Neural crest cell (in vitro differentiated cells): ENCODE measurements around the gene ADGRL2. TPM values are rescaled to one million over a fixed set of nuclear protein-coding genes. Genes with fewer than 3 reads are reported as not detected.

ENCODE experiments used
- DNase-seq: peaks from one replicate; pipeline ENCODE4 v3.0.0; 2021; ENCODE audit warnings: low read depth, mixed read lengths, low spot score
- H3K27ac Mint-ChIP-seq: one replicate; pipeline ENCODE4 v1.8.0; 2021; ENCODE audit warnings: mild to moderate bottlenecking, mixed read lengths; ENCODE audit not compliant: unreplicated experiment
- H3K27me3 Mint-ChIP-seq: 2 replicates; pipeline ENCODE4 v1.8.0; 2021; ENCODE audit warnings: low read depth, mild to moderate bottlenecking, mixed read lengths
- H3K36me3 Mint-ChIP-seq: 2 replicates; pipeline ENCODE4 v1.8.0; 2021; ENCODE audit warnings: low read depth, mild to moderate bottlenecking, mixed read lengths
- H3K4me1 Mint-ChIP-seq: 2 replicates; pipeline ENCODE4 v1.8.0; 2021; ENCODE audit warnings: mixed read lengths
- H3K4me3 Mint-ChIP-seq: one replicate; pipeline ENCODE4 v1.8.0; 2021; ENCODE audit warnings: mild to moderate bottlenecking, mixed read lengths
- H3K9me3 Mint-ChIP-seq: 2 replicates; pipeline ENCODE4 v1.8.0; 2021; ENCODE audit warnings: mixed read lengths
- CTCF ChIP-seq: fragments of 200-600 bp; sonication (generic); conservative IDR thresholded peaks from 2 replicates; pipeline ENCODE4 v1.5.0; 2021; ENCODE audit warnings: antibody characterized with exemption, mild to moderate bottlenecking
- total RNA-seq: library from RNA; stranded (reverse); gene quantifications from 2 replicates; pipeline ENCODE4 v1.2.1, GENCODE V29; 2021

Gene ADGRL2
- total RNA-seq, 1 donor from 2014 or later, result 170 TPM

- Mint-ChIP-seq H3K27ac (no peak overlapping the region), H3K27me3 (no peaks in the 10 kb centered on the region), H3K9me3 (peaks cover 3% of the 10 kb centered on the region), H3K36me3 (no peaks in the 10 kb centered on the region), H3K4me3 (no peak overlapping the region), H3K4me1 (peaks cover 14% of the 10 kb centered on the region)
- no peak for DNase-seq
- TF ChIP-seq CTCF, result no peak
Observed at GRCh38 chr1:81758181-81758580, 42.6 kb upstream of the ADGRL2 start.

GRCh38 chr1:81760477-81761097, 40.1 kb upstream of the ADGRL2 start:
- TF ChIP-seq CTCF, result peak; percentile 65
- no peak for DNase-seq
- Mint-ChIP-seq H3K4me1 (peaks cover 14% of the 10 kb centered on the region), H3K36me3 (no peaks in the 10 kb centered on the region), H3K9me3 (peaks cover 3% of the 10 kb centered on the region), H3K27ac (no peak overlapping the region), H3K4me3 (no peak overlapping the region), H3K27me3 (no peaks in the 10 kb centered on the region)

- Mint-ChIP-seq H3K27ac (no peak overlapping the region), H3K27me3 (no peaks in the 10 kb centered on the region), H3K4me3 (no peak overlapping the region), H3K9me3 (no peaks in the 10 kb centered on the region), H3K36me3 (no peaks in the 10 kb centered on the region), H3K4me1 (no peaks in the 10 kb centered on the region)
- no peak for TF ChIP-seq CTCF
- no peak for DNase-seq
Observed at GRCh38 chr1:81775510-81775909, 25.2 kb upstream of the ADGRL2 start.

- H3K4me3 Mint-ChIP-seq, result no peak overlapping the region
- H3K36me3 Mint-ChIP-seq, result no peaks in the 10 kb centered on the region
- DNase-seq, result no peak
- H3K27ac Mint-ChIP-seq, result no peak overlapping the region
- no peak for TF ChIP-seq CTCF
- no peaks in the 10 kb centered on the region for H3K4me1 Mint-ChIP-seq
- no peaks in the 10 kb centered on the region for H3K9me3 Mint-ChIP-seq
- no peaks in the 10 kb centered on the region for H3K27me3 Mint-ChIP-seq
Observed at GRCh38 chr1:81780705-81781454, 19.9 kb upstream of the ADGRL2 start.

- H3K9me3 Mint-ChIP-seq, result no peaks in the 10 kb centered on the region
- no peak overlapping the region for H3K27ac Mint-ChIP-seq
- H3K27me3 Mint-ChIP-seq, result no peaks in the 10 kb centered on the region
- peak; percentile 14 for TF ChIP-seq CTCF
- H3K36me3 Mint-ChIP-seq, result no peaks in the 10 kb centered on the region
- no peaks in the 10 kb centered on the region for H3K4me1 Mint-ChIP-seq
- DNase-seq, result no peak
- no peak overlapping the region for H3K4me3 Mint-ChIP-seq
Observed at GRCh38 chr1:81781749-81782148, 19.0 kb upstream of the ADGRL2 start.
